ENCODE measurements around the gene MSRB3. TPM values are rescaled to one million over a fixed set of nuclear protein-coding genes. Genes with fewer than 3 reads are reported as not detected.

The MSRB3 gene
- total RNA-seq, 1 donor, result 72.4 TPM

DNA sequence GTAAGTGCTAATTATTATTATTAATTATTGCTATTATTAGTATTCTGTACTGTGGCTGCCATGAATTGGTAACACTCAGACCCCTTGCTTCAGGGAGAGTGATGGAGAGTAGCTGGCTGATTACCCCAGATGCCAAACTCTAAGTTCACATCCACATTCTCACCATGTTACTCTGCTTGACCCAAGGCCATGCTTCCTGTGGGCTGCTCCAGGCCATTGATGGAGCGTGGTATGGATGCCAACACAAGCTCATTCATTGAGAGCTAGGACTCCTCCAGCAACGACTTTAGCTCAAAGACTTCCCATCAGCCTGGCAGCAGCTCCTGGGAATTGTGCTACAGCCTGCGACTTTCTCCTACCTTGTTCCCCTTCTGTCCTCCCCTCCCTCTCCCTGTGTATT, 233.4 kb downstream of the MSRB3 start:
- Histone ChIP-seq H4K20me1 (ENCODE audit: insufficient read depth, low read length) (no peaks in the 10 kb centered on the region), H3K27ac (ENCODE audit: low read depth, low read length) (no peak overlapping the region), H2AFZ (ENCODE audit: low read length) (no peak overlapping the region), H3K79me2 (ENCODE audit: insufficient read depth, low read length) (no peaks in the 10 kb centered on the region), H3K4me1 (ENCODE audit: insufficient read depth, low read length) (no peaks in the 10 kb centered on the region), H3K36me3 (ENCODE audit: insufficient read depth, low read length) (no peaks in the 10 kb centered on the region), H3K9me3 (ENCODE audit: low read depth, low read length) (no peaks in the 10 kb centered on the region), H3K4me3 (ENCODE audit: insufficient read depth, low read length) (no peak overlapping the region), H3K4me2 (ENCODE audit: insufficient read depth, low read length) (no peak overlapping the region), H3K27me3 (ENCODE audit: insufficient read depth, low read length) (no peaks in the 10 kb centered on the region)
- TF ChIP-seq, protein P1, sequence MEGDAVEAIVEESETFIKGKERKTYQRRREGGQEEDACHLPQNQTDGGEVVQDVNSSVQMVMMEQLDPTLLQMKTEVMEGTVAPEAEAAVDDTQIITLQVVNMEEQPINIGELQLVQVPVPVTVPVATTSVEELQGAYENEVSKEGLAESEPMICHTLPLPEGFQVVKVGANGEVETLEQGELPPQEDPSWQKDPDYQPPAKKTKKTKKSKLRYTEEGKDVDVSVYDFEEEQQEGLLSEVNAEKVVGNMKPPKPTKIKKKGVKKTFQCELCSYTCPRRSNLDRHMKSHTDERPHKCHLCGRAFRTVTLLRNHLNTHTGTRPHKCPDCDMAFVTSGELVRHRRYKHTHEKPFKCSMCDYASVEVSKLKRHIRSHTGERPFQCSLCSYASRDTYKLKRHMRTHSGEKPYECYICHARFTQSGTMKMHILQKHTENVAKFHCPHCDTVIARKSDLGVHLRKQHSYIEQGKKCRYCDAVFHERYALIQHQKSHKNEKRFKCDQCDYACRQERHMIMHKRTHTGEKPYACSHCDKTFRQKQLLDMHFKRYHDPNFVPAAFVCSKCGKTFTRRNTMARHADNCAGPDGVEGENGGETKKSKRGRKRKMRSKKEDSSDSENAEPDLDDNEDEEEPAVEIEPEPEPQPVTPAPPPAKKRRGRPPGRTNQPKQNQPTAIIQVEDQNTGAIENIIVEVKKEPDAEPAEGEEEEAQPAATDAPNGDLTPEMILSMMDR (IDR thresholded peaks at IDR 0.05; ENCODE audit: extremely low read depth, low read depth, low read length), result no peak
- no peak for DNase-seq (ENCODE audit: insufficient read length, low spot score, missing footprints)

Other genes with a start within 250 kb of the MSRB3 start
- gene WIF1, start 157.4 kb upstream of the MSRB3 start, total RNA-seq, result under 0.01 TPM in 1 of 2 replicates, not detected in the other
- 21.5 and 27.5 TPM in 2 replicates for gene LEMD3, start 109.1 kb upstream of the MSRB3 start, total RNA-seq